WTC11 (cell line): ENCODE measurements around the gene GADL1. TPM values are rescaled to one million over a fixed set of nuclear protein-coding genes. Genes with fewer than 3 reads are reported as not detected.
A peak's percentile ranks its signal among the peaks of the same experiment; 100 is the strongest.

Experiments used
- ATAC-seq: fragments of 200-7000 bp; cut with Tn5 transposase; 2 replicates; pipeline ENCODE4 v1.10.0; 2021; ENCODE audit warnings: mild to moderate bottlenecking, moderate library complexity
- CTCF ChIA-PET: fragments of 300-600 bp; sonication (Branson Sonifier 250); formaldehyde crosslinking; loops from one replicate; lab custom pipeline; 2021; ENCODE audit warnings: antibody characterized with exemption; lab: Charles Lee
- POLR2A ChIA-PET: fragments of 350-600 bp; sonication (Branson Sonifier 250); formaldehyde crosslinking; loops from one replicate; lab custom pipeline; 2021; ENCODE audit warnings: antibody characterized with exemption; lab: Charles Lee
- DNase-seq: peaks from one replicate; pipeline ENCODE4 v3.0.0; 2021; ENCODE audit warnings: low spot score
- H3K27ac Mint-ChIP-seq: 2 replicates; pipeline ENCODE4 v1.8.0; 2021; ENCODE audit warnings: mixed read lengths
- H3K27me3 Mint-ChIP-seq: 2 replicates; pipeline ENCODE4 v1.8.0; 2021; ENCODE audit warnings: low read depth, mild to moderate bottlenecking, moderate library complexity, mixed read lengths
- H3K36me3 Mint-ChIP-seq: 2 replicates; pipeline ENCODE4 v1.8.0; 2021; ENCODE audit warnings: mixed read lengths
- H3K4me1 Mint-ChIP-seq: 2 replicates; pipeline ENCODE4 v1.8.0; 2022; ENCODE audit warnings: mixed read lengths
- H3K4me3 Mint-ChIP-seq: 2 replicates; pipeline ENCODE4 v1.8.0; 2021; ENCODE audit warnings: mild to moderate bottlenecking, moderate library complexity, mixed read lengths
- H3K9me3 Mint-ChIP-seq: 2 replicates; pipeline ENCODE4 v1.8.0; 2021; ENCODE audit warnings: mixed read lengths
- AR ChIP-seq: fragments of 250-450 bp; sonication (Bioruptor Pico); IDR thresholded peaks from 2 replicates; pipeline ENCODE4 v1.9.0; 2021; ENCODE audit warnings: mild to moderate bottlenecking
- ATF2 ChIP-seq: sonication (generic); formaldehyde crosslinking; IDR thresholded peaks from 2 replicates; pipeline ENCODE4 v1.8.1; 2022; ENCODE audit warnings: low read depth, missing genetic modification reagents, borderline replicate concordance
- CBFB ChIP-seq: sonication (generic); formaldehyde crosslinking; IDR thresholded peaks from 2 replicates; pipeline ENCODE4 v1.8.1; 2022; ENCODE audit warnings: mild to moderate bottlenecking, low read depth, missing genetic modification reagents
- CREM ChIP-seq: sonication (generic); formaldehyde crosslinking; IDR thresholded peaks from 2 replicates; pipeline ENCODE4 v1.8.1; 2022; ENCODE audit warnings: mild to moderate bottlenecking, missing genetic modification reagents, moderate library complexity
- EMX1 ChIP-seq: fragments of 250-450 bp; sonication (Bioruptor Pico); IDR thresholded peaks from 2 replicates; pipeline ENCODE4 v1.8.0; 2021; ENCODE audit warnings: mild to moderate bottlenecking
- FOXK1 ChIP-seq: sonication (generic); formaldehyde crosslinking; IDR thresholded peaks from 2 replicates; pipeline ENCODE4 v1.8.0; 2022; ENCODE audit warnings: mild to moderate bottlenecking, moderate library complexity, missing genetic modification reagents
- FOXP4 ChIP-seq: sonication (generic); formaldehyde crosslinking; IDR thresholded peaks from 2 replicates; pipeline ENCODE4 v1.8.0; 2022; ENCODE audit warnings: mild to moderate bottlenecking, missing genetic modification reagents
- NFYB ChIP-seq: sonication (generic); formaldehyde crosslinking; conservative IDR thresholded peaks from 2 replicates; pipeline ENCODE4 v1.8.0; 2022; ENCODE audit warnings: low read depth, missing genetic modification reagents
- RORB ChIP-seq: fragments of 250-450 bp; sonication (Bioruptor Pico); IDR thresholded peaks from 2 replicates; pipeline ENCODE4 v1.9.0; 2021; ENCODE audit warnings: mild to moderate bottlenecking
- SMAD3 ChIP-seq: sonication (generic); formaldehyde crosslinking; IDR thresholded peaks from 2 replicates; pipeline ENCODE4 v1.8.0; 2022; ENCODE audit warnings: missing genetic modification reagents, mild to moderate bottlenecking, borderline replicate concordance
- SOX15 ChIP-seq: fragments of 250-450 bp; sonication (Bioruptor Pico); IDR thresholded peaks from 2 replicates; pipeline ENCODE4 v1.9.0; 2021; ENCODE audit warnings: mild to moderate bottlenecking
- TP53 ChIP-seq: sonication (generic); formaldehyde crosslinking; IDR thresholded peaks from 2 replicates; pipeline ENCODE4 v1.8.1; 2023; ENCODE audit warnings: mild to moderate bottlenecking, missing genetic modification reagents
- USF1 ChIP-seq: sonication (generic); formaldehyde crosslinking; IDR thresholded peaks from 2 replicates; pipeline ENCODE4 v1.8.0; 2022; ENCODE audit warnings: mild to moderate bottlenecking, missing genetic modification reagents
- USF2 ChIP-seq: sonication (generic); formaldehyde crosslinking; IDR thresholded peaks from 2 replicates; pipeline ENCODE4 v1.8.1; 2023; ENCODE audit warnings: mild to moderate bottlenecking, missing genetic modification reagents, moderate library complexity
- ZNF232 ChIP-seq: sonication (generic); formaldehyde crosslinking; IDR thresholded peaks from 2 replicates; pipeline ENCODE4 v1.8.0; 2022; ENCODE audit warnings: mild to moderate bottlenecking, missing genetic modification reagents
- ZNF396 ChIP-seq: fragments of 250-450 bp; sonication (Bioruptor Pico); IDR thresholded peaks from 2 replicates; pipeline ENCODE4 v1.8.0; 2021; ENCODE audit warnings: mild to moderate bottlenecking, moderate library complexity, borderline replicate concordance
- ZNF416 ChIP-seq: fragments of 250-450 bp; sonication (Bioruptor Pico); IDR thresholded peaks from 2 replicates; pipeline ENCODE4 v1.9.0; 2021; ENCODE audit warnings: mild to moderate bottlenecking, inconsistent platforms
- ZNF423 ChIP-seq: fragments of 250-450 bp; sonication (Bioruptor Pico); IDR thresholded peaks from 2 replicates; pipeline ENCODE4 v2.1.2; 2022; ENCODE audit warnings: mild to moderate bottlenecking, moderate library complexity
- ZNF671 ChIP-seq: fragments of 250-450 bp; sonication (Bioruptor Pico); IDR thresholded peaks from 2 replicates; pipeline ENCODE4 v1.8.0; 2021; ENCODE audit warnings: mild to moderate bottlenecking
- total RNA-seq: library from RNA; stranded (reverse); gene quantifications from 3 replicates; pipeline ENCODE4 v1.2.3, GENCODE V29; 2021
- TF ChIP-seq, protein P1 (sequence below): sonication (generic); formaldehyde crosslinking; conservative IDR thresholded peaks from 2 replicates; pipeline ENCODE4 v1.8.1; 2022; ENCODE audit warnings: mild to moderate bottlenecking, missing genetic modification reagents
- TF ChIP-seq, protein P2 (sequence below): sonication (generic); formaldehyde crosslinking; IDR thresholded peaks from 2 replicates; pipeline ENCODE4 v1.8.1; 2023; ENCODE audit warnings: mild to moderate bottlenecking, missing genetic modification reagents
- TF ChIP-seq, protein P3 (sequence below): sonication (generic); formaldehyde crosslinking; IDR thresholded peaks from 2 replicates; pipeline ENCODE4 v1.8.1; 2022; ENCODE audit warnings: missing genetic modification reagents, borderline replicate concordance

The GADL1 gene
- total RNA-seq, 1 experiment from 2014 or later, result 0.15 TPM

GRCh38 chr3:30750967-30751366, 143.5 kb downstream of the GADL1 start:
- TF ChIP-seq SMAD3 (CRISPR knock-in tag) (no peak), USF2 (CRISPR knock-in tag) (peak; percentile 75), SOX15 (CRISPR knock-in tag) (no peak), NFYB (CRISPR knock-in tag) (peak; percentile 75), ZNF423 (CRISPR knock-in tag) (no peak; the same call in 1 of the 2 replicates), CREM (CRISPR knock-in tag) (no peak), ATF2 (CRISPR knock-in tag) (no peak), FOXP4 (CRISPR knock-in tag) (no peak), TP53 (no peak), ZNF396 (CRISPR knock-in tag) (no peak), ZNF671 (CRISPR knock-in tag) (no peak), FOXK1 (CRISPR knock-in tag) (no peak), ZNF416 (CRISPR knock-in tag) (no peak), USF1 (CRISPR knock-in tag) (peak; percentile 68; the same call in 1 of the 2 replicates)
- TF ChIP-seq, protein P1, sequence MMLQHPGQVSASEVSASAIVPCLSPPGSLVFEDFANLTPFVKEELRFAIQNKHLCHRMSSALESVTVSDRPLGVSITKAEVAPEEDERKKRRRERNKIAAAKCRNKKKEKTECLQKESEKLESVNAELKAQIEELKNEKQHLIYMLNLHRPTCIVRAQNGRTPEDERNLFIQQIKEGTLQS (CRISPR knock-in tag), result no peak
- DNase-seq (peak; percentile 31), ATAC-seq (peak; percentile 74)
- no peaks in the 10 kb centered on the region for H3K27me3 Mint-ChIP-seq
- no peak overlapping the region for H3K4me3 Mint-ChIP-seq
- CTCF ChIA-PET, result interaction anchor here (0.8 to 2.2 kb wide), 7 partner anchors 46 to 708 kb away, joined by 3 to 19 read pairs (median 7); partner anchors contain the start of gene TGFBR2
- no peaks in the 10 kb centered on the region for H3K36me3 Mint-ChIP-seq
- H3K9me3 Mint-ChIP-seq, result no peaks in the 10 kb centered on the region
- no peak overlapping the region for H3K27ac Mint-ChIP-seq
- H3K4me1 Mint-ChIP-seq, result peaks cover 38% of the 10 kb centered on the region
- POLR2A ChIA-PET, result no interaction called here

DNA sequence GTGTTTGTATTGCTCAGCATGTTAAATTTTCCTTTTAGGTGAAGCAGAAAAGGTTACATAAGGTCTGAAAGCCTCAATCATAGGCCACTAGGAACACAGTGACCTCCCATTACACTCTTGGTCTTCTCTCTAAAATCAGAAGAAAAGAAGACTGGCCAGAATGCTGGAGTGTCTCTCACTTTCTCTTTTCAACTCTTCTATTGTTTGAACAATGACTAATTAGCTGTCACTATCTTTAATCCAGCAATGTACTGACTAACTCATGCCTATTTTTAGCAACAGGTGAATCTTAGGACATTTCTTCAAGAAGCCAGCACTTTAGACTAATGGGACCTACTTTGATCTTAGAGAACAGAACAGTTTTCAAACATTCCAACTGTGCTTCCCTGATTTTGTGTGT, 145.2 kb downstream of the GADL1 start:
- ChIA-PET CTCF (interaction anchor here (0.7 kb wide), 1 partner anchor 53 kb away, joined by 4 read pairs; no protein-coding TSS in a partner anchor), POLR2A (no interaction called here)
- peaks cover 38% of the 10 kb centered on the region for H3K4me1 Mint-ChIP-seq
- H3K27ac Mint-ChIP-seq, result no peak overlapping the region
- no peaks in the 10 kb centered on the region for H3K9me3 Mint-ChIP-seq
- H3K27me3 Mint-ChIP-seq, result no peaks in the 10 kb centered on the region
- H3K36me3 Mint-ChIP-seq, result no peaks in the 10 kb centered on the region
- H3K4me3 Mint-ChIP-seq, result no peak overlapping the region
- DNase-seq, result no peak
- no peak for ATAC-seq
- TF ChIP-seq, protein P2, sequence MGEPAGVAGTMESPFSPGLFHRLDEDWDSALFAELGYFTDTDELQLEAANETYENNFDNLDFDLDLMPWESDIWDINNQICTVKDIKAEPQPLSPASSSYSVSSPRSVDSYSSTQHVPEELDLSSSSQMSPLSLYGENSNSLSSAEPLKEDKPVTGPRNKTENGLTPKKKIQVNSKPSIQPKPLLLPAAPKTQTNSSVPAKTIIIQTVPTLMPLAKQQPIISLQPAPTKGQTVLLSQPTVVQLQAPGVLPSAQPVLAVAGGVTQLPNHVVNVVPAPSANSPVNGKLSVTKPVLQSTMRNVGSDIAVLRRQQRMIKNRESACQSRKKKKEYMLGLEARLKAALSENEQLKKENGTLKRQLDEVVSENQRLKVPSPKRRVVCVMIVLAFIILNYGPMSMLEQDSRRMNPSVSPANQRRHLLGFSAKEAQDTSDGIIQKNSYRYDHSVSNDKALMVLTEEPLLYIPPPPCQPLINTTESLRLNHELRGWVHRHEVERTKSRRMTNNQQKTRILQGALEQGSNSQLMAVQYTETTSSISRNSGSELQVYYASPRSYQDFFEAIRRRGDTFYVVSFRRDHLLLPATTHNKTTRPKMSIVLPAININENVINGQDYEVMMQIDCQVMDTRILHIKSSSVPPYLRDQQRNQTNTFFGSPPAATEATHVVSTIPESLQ (CRISPR knock-in tag), result no peak
- TF ChIP-seq ZNF232 (CRISPR knock-in tag) (no peak), EMX1 (CRISPR knock-in tag) (no peak), SMAD3 (CRISPR knock-in tag) (no peak), RORB (no peak), USF2 (CRISPR knock-in tag) (no peak), CBFB (CRISPR knock-in tag) (no peak), AR (CRISPR knock-in tag) (no peak)
- TF ChIP-seq, protein P3, sequence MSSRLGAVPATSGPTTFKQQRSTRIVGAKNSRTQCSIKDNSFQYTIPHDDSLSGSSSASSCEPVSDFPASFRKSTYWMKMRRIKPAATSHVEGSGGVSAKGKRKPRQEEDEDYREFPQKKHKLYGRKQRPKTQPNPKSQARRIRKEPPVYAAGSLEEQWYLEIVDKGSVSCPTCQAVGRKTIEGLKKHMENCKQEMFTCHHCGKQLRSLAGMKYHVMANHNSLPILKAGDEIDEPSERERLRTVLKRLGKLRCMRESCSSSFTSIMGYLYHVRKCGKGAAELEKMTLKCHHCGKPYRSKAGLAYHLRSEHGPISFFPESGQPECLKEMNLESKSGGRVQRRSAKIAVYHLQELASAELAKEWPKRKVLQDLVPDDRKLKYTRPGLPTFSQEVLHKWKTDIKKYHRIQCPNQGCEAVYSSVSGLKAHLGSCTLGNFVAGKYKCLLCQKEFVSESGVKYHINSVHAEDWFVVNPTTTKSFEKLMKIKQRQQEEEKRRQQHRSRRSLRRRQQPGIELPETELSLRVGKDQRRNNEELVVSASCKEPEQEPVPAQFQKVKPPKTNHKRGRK, result no peak
- TF ChIP-seq, protein P1 (CRISPR knock-in tag), result no peak
